Spleen (tissue), 11 donors: ENCODE results near the gene PALM. TPM values are rescaled to one million over a fixed set of nuclear protein-coding genes. Genes with fewer than 3 reads are reported as not detected.

Experiments used
- DNase-seq: peaks from one replicate; pipeline ENCODE4 v3.0.0-alpha.2; 2020
- H3K27ac ChIP-seq, 8 donors: fragments of 200-600 bp; sonication (generic) in 7 of 8; 1 replicate in 4 of 8; 2 replicates in 4 of 8; pipeline versions ENCODE4 v1.5.0 to v1.8.0; 2016 to 2021; ENCODE audit warnings: inconsistent platforms in 4 of 8, mild to moderate bottlenecking in 4 of 8, moderate library complexity in 1 of 8
- H3K27me3 ChIP-seq, 7 donors: fragments of 200-600 bp; sonication (generic) in 6 of 7; replicated peaks in 1 of 7; 1 replicate in 4 of 7; 2 replicates in 3 of 7; pipeline versions ENCODE4 v1.5.0 to v1.8.0; 2016 to 2021; ENCODE audit warnings: inconsistent platforms in 3 of 7, mild to moderate bottlenecking in 1 of 7
- H3K36me3 ChIP-seq, 6 donors: fragments of 200-600 bp; sonication (generic) in 5 of 6; 1 replicate in 4 of 6; 2 replicates in 2 of 6; pipeline versions ENCODE4 v1.5.0 to v1.8.0; 2016 to 2021; ENCODE audit warnings: inconsistent platforms in 2 of 6
- H3K4me1 ChIP-seq, 6 donors: fragments of 200-600 bp; sonication (generic) in 5 of 6; 1 replicate in 3 of 6; 2 replicates in 3 of 6; pipeline versions ENCODE4 v1.5.0 to v1.8.0; 2016 to 2021; ENCODE audit warnings: inconsistent platforms in 3 of 6
- H3K4me3 ChIP-seq, 8 donors: fragments of 200-600 bp; sonication (generic) in 7 of 8; 1 replicate in 4 of 8; 2 replicates in 4 of 8; pipeline versions ENCODE4 v1.5.0 to v1.8.0; 2016 to 2021; ENCODE audit warnings: inconsistent platforms in 4 of 8, mild to moderate bottlenecking in 4 of 8, moderate library complexity in 2 of 8
- H3K9me3 ChIP-seq, 8 donors: fragments of 200-600 bp; sonication (generic) in 7 of 8; 1 replicate in 4 of 8; 2 replicates in 4 of 8; pipeline versions ENCODE4 v1.5.0 to v1.8.0; 2016 to 2021; ENCODE audit warnings: inconsistent platforms in 4 of 8
- CTCF ChIP-seq, 11 experiments: fragments of 200-600 bp in 7 of 11; fragments of 450-650 bp in 4 of 11; sonication (generic) in 4 of 11; IDR thresholded peaks in 8 of 11; conservative IDR thresholded peaks in 3 of 11; 1 replicate in 7 of 11; 2 replicates in 4 of 11; pipeline versions ENCODE4 v1.4.0 to v1.8.0; 2016 to 2021; ENCODE audit warnings: antibody characterized with exemption in 11 of 11, inconsistent platforms in 4 of 11, mild to moderate bottlenecking in 1 of 11
- POLR2A ChIP-seq, 3 donors: fragments of 450-650 bp; IDR thresholded peaks; one replicate each; pipeline ENCODE4 v1.5.1; 2017; ENCODE audit warnings: antibody characterized with exemption in 3 of 3, mild to moderate bottlenecking in 1 of 3
- POLR2AphosphoS5 ChIP-seq, 3 donors: sonication (generic); formaldehyde crosslinking; IDR thresholded peaks; one replicate each; pipeline ENCODE4 v1.5.1; 2017; ENCODE audit warnings: antibody characterized with exemption in 3 of 3
- WGBS, 5 donors: extraction: QIAGEN DNeasy Blood & Tissue Kit in 3 of 5; methylation state at CpG; one replicate each; pipeline versions ENCODE4 v1.1.5 to v1.1.7; 2013 to 2018; 5-methylcytosine and 5-hydroxymethylcytosine counted together
- intact Hi-C: fragments of 100-400 bp; cut with DNase I; formaldehyde crosslinking; loops from one replicate; pipeline ENCODE4 v1.15.0; 2023; ENCODE audit warnings: low total_unique reads
- polyA plus RNA-seq, 3 donors: library from polyadenylated mRNA; stranded (reverse); fragments of 200-250 nt; gene quantifications; one replicate each; pipeline ENCODE4 v1.2.1, GENCODE V29; 2013
- total RNA-seq, 7 donors: library from RNA; depleted of rRNA in 3 of 7; stranded (reverse); fragments of >200 nt in 3 of 7; fragmentation: NEBNext Ultra II Directional in 4 of 7; extraction: Animal tissue kit (Norgen Biotek cat#: 25700) in 4 of 7; gene quantifications; one replicate each; pipeline versions ENCODE4 v1.1.0 to v1.2.1, GENCODE V29; 2016 to 2021
- donor health status: healthy with polysubstance abuse.
- donor health status: DM: no; HTN: no; CAD: no; lungs with moderate emphysema.
- donor health status: DM: no; HTN: no; CAD: no.
- donor health status: Bipolar disorder and iron deficiency.
- donor health status: healthy.
- donor health status: DM: no; HTN: no; CAD: no.
- donor health status: DM: yes; HTN: yes; CAD: no.

PALM gene
- total and polyA plus RNA-seq, 10 donors: 6.0 to 80.1 (median 27.0) TPM

- no peak for TF ChIP-seq CTCF (IDR thresholded peaks at IDR 0.05 in 8 of 11, conservative IDR thresholded peaks at IDR 0.05 in 3 of 11)
- TF ChIP-seq POLR2AphosphoS5 (IDR thresholded peaks at IDR 0.05): no peak
- no peak for TF ChIP-seq POLR2A (IDR thresholded peaks at IDR 0.05)
- intact Hi-C loops: no loop called here
- peaks cover 8 to 66% (median 41%) of the 10 kb centered on the region in 6 donors for H3K4me1 ChIP-seq
- H3K9me3 ChIP-seq: no peaks in the 10 kb centered on the region
- no peak for DNase-seq
- H3K27ac ChIP-seq: peak overlapping the region in 5 of 8 donors; percentile 51 to 70 (median 59)
- peaks cover 0 to 47% (median 18%) of the 10 kb centered on the region in 7 donors for H3K27me3 ChIP-seq
- no peaks in the 10 kb centered on the region for H3K36me3 ChIP-seq
- H3K4me3 ChIP-seq: no peak overlapping the region
- WGBS, 5 donors: 69 to 85% (median 77%) methylated on average over 12 to 13 of the region's 13 CpGs
These were observed 14.5 kb downstream of the PALM start for GRCh38 chr19:723247-723646.

- Histone ChIP-seq H3K36me3 (no peaks in the 10 kb centered on the region), H3K27me3 (peaks cover 0 to 42% (median 17%) of the 10 kb centered on the region in 7 donors), H3K9me3 (no peaks in the 10 kb centered on the region), H3K4me1 (peaks cover 8 to 64% (median 39%) of the 10 kb centered on the region in 6 donors), H3K4me3 (no peak overlapping the region), H3K27ac (peak overlapping the region in 2 of 8 donors; percentile 51 to 70)
- TF ChIP-seq POLR2A (IDR thresholded peaks at IDR 0.05): no peak
- TF ChIP-seq CTCF (IDR thresholded peaks at IDR 0.05 in 8 of 11, conservative IDR thresholded peaks at IDR 0.05 in 3 of 11): no peak
- no peak for TF ChIP-seq POLR2AphosphoS5 (IDR thresholded peaks at IDR 0.05)
- DNase-seq: no peak
- WGBS, 5 donors: 79 to 91% (median 86%) methylated on average over 18 of the region's 18 CpGs
- intact Hi-C loops: no loop called here
These were observed 15.0 kb downstream of the PALM start for GRCh38 chr19:723714-724113.

GRCh38 chr19:725461-726089 lies 16.8 kb downstream of the PALM start:
- Histone ChIP-seq H3K4me1 (peaks cover 8 to 62% (median 34%) of the 10 kb centered on the region in 6 donors), H3K9me3 (no peaks in the 10 kb centered on the region), H3K27me3 (peaks cover 0 to 24% (median 4%) of the 10 kb centered on the region in 7 donors), H3K36me3 (no peaks in the 10 kb centered on the region), H3K4me3 (no peak overlapping the region), H3K27ac (peak overlapping the region in 2 of 8 donors; percentile 21 to 86)
- WGBS, 5 donors: 78 to 91% (median 87%) methylated on average over 13 of the region's 13 CpGs
- intact Hi-C loops: no loop called here
- TF ChIP-seq CTCF (IDR thresholded peaks at IDR 0.05 in 8 of 11, conservative IDR thresholded peaks at IDR 0.05 in 3 of 11) (no peak), POLR2AphosphoS5 (IDR thresholded peaks at IDR 0.05) (no peak), POLR2A (IDR thresholded peaks at IDR 0.05) (no peak)
- no peak for DNase-seq
